HEK293 (cell line): ENCODE data around the gene DISP3.

Experiments
- CTCF ChIP-seq: fragments of 450-650 bp; formaldehyde crosslinking; IDR thresholded peaks from 2 replicates; pipeline ENCODE4 v1.5.1; 2016; ENCODE audit warnings: missing biosample characterization, missing genetic modification characterization
- MYNN ChIP-seq: fragments of 450-650 bp; formaldehyde crosslinking; IDR thresholded peaks from 2 replicates; pipeline ENCODE4 v1.5.1; 2016; ENCODE audit warnings: missing biosample characterization, missing genetic modification characterization, borderline replicate concordance
- RBAK ChIP-seq: fragments of 450-650 bp; formaldehyde crosslinking; IDR thresholded peaks from 2 replicates; pipeline ENCODE4 v1.5.1; 2016; ENCODE audit warnings: missing biosample characterization, missing genetic modification characterization
- ZNF175 ChIP-seq: fragments of 450-650 bp; formaldehyde crosslinking; IDR thresholded peaks from 2 replicates; pipeline ENCODE4 v1.5.1; 2016; ENCODE audit warnings: missing biosample characterization, missing genetic modification characterization
- ZNF274 ChIP-seq, 2 experiments: fragments of 200-500 bp in 1 of 2; fragments of 450-650 bp in 1 of 2; sonication (Bioruptor generic) in 1 of 2; formaldehyde crosslinking in 1 of 2; IDR thresholded peaks; 2 replicates each; pipeline versions ENCODE4 v1.5.1 to v1.6.1; 2014 to 2016; ENCODE audit warnings: borderline replicate concordance in 1 of 2, inconsistent platforms in 1 of 2, low read length in 1 of 2, missing biosample characterization in 1 of 2, missing genetic modification characterization in 1 of 2
- ZNF280C ChIP-seq: fragments of 450-650 bp; formaldehyde crosslinking; IDR thresholded peaks from 2 replicates; pipeline ENCODE4 v1.5.1; 2016; ENCODE audit warnings: missing biosample characterization, missing genetic modification characterization
- ZNF280D ChIP-seq: fragments of 450-650 bp; formaldehyde crosslinking; IDR thresholded peaks from 2 replicates; pipeline ENCODE4 v1.5.1; 2016; ENCODE audit warnings: missing biosample characterization, missing genetic modification characterization
- ZNF292 ChIP-seq: fragments of 450-650 bp; formaldehyde crosslinking; IDR thresholded peaks from 2 replicates; pipeline ENCODE4 v1.5.1; 2016; ENCODE audit warnings: low read depth, missing biosample characterization, missing genetic modification characterization, borderline replicate concordance
- ZNF658 ChIP-seq: fragments of 450-650 bp; formaldehyde crosslinking; IDR thresholded peaks from 2 replicates; pipeline ENCODE4; 2016; ENCODE audit warnings: missing biosample characterization, missing genetic modification characterization
- ZNF776 ChIP-seq: fragments of 450-650 bp; formaldehyde crosslinking; IDR thresholded peaks from 2 replicates; pipeline ENCODE4 v1.5.0; 2017; ENCODE audit warnings: missing biosample characterization, missing genetic modification characterization, borderline replicate concordance
- TF ChIP-seq, protein P1 (sequence below): fragments of 450-650 bp; formaldehyde crosslinking; IDR thresholded peaks from 2 replicates; pipeline ENCODE4 v1.5.1; 2016; ENCODE audit warnings: missing biosample characterization, missing genetic modification characterization
- TF ChIP-seq, protein P2 (sequence below): fragments of 450-650 bp; formaldehyde crosslinking; conservative IDR thresholded peaks from 2 replicates; pipeline ENCODE4 v1.5.1; 2016; ENCODE audit warnings: low read depth, missing biosample characterization, missing genetic modification characterization

DNA sequence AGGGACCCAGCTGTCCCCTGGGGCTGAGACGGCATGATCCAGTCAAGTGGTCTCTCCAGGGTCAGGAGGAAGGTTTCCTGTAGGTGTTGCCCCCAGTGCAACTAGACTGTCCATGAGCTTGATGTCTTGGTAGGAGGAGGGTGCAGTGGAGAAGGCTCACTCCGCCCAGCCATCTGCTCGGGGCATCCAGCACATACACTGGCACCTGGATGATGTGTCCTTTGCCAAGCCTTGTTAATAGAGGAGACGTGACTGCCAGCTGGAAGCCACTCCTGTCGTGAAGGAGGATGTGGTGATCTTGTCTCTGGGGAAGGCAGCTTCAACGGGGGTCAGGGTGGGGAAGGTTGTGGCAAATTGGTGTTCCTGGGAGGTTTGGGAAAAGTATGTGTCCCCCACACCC, 6.2 kb downstream of the DISP3 start:
- TF ChIP-seq ZNF274 (IDR thresholded peaks at IDR 0.05; ENCODE audit: low read length) (no peak), ZNF274 (tag by site-specific recombination; IDR thresholded peaks at IDR 0.05; ENCODE audit: borderline replicate concordance) (no peak), CTCF (no peak), MYNN (tag by site-specific recombination) (no peak), ZNF280D (tag by site-specific recombination) (no peak), ZNF776 (tag by site-specific recombination) (no peak), ZNF292 (tag by site-specific recombination) (no peak), ZNF280C (tag by site-specific recombination) (no peak), RBAK (tag by site-specific recombination) (no peak), ZNF175 (tag by site-specific recombination) (no peak), ZNF658 (tag by site-specific recombination) (no peak)
- TF ChIP-seq, protein P1, sequence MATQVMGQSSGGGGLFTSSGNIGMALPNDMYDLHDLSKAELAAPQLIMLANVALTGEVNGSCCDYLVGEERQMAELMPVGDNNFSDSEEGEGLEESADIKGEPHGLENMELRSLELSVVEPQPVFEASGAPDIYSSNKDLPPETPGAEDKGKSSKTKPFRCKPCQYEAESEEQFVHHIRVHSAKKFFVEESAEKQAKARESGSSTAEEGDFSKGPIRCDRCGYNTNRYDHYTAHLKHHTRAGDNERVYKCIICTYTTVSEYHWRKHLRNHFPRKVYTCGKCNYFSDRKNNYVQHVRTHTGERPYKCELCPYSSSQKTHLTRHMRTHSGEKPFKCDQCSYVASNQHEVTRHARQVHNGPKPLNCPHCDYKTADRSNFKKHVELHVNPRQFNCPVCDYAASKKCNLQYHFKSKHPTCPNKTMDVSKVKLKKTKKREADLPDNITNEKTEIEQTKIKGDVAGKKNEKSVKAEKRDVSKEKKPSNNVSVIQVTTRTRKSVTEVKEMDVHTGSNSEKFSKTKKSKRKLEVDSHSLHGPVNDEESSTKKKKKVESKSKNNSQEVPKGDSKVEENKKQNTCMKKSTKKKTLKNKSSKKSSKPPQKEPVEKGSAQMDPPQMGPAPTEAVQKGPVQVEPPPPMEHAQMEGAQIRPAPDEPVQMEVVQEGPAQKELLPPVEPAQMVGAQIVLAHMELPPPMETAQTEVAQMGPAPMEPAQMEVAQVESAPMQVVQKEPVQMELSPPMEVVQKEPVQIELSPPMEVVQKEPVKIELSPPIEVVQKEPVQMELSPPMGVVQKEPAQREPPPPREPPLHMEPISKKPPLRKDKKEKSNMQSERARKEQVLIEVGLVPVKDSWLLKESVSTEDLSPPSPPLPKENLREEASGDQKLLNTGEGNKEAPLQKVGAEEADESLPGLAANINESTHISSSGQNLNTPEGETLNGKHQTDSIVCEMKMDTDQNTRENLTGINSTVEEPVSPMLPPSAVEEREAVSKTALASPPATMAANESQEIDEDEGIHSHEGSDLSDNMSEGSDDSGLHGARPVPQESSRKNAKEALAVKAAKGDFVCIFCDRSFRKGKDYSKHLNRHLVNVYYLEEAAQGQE (tag by site-specific recombination): no peak
- TF ChIP-seq, protein P2, sequence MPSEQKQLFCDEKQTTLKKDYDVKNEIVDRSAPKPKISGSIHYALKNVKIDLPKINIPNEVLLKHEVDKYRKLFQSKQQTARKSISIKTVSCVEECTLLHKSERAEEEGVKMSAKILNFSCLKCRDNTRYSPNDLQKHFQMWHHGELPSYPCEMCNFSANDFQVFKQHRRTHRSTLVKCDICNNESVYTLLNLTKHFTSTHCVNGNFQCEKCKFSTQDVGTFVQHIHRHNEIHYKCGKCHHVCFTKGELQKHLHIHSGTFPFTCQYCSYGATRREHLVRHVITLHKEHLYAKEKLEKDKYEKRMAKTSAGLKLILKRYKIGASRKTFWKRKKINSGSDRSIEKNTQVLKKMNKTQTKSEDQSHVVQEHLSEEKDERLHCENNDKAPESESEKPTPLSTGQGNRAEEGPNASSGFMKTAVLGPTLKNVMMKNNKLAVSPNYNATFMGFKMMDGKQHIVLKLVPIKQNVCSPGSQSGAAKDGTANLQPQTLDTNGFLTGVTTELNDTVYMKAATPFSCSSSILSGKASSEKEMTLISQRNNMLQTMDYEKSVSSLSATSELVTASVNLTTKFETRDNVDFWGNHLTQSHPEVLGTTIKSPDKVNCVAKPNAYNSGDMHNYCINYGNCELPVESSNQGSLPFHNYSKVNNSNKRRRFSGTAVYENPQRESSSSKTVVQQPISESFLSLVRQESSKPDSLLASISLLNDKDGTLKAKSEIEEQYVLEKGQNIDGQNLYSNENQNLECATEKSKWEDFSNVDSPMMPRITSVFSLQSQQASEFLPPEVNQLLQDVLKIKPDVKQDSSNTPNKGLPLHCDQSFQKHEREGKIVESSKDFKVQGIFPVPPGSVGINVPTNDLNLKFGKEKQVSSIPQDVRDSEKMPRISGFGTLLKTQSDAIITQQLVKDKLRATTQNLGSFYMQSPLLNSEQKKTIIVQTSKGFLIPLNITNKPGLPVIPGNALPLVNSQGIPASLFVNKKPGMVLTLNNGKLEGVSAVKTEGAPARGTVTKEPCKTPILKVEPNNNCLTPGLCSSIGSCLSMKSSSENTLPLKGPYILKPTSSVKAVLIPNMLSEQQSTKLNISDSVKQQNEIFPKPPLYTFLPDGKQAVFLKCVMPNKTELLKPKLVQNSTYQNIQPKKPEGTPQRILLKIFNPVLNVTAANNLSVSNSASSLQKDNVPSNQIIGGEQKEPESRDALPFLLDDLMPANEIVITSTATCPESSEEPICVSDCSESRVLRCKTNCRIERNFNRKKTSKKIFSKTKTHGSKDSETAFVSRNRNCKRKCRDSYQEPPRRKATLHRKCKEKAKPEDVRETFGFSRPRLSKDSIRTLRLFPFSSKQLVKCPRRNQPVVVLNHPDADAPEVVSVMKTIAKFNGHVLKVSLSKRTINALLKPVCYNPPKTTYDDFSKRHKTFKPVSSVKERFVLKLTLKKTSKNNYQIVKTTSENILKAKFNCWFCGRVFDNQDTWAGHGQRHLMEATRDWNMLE (tag by site-specific recombination): no peak
